Left kidney (tissue), 2 donors: ENCODE results near the gene RNF215. TPM values are rescaled to one million over a fixed set of nuclear protein-coding genes. Genes with fewer than 3 reads are reported as not detected.
"Not testable (repeated sequence)": the region's sequence is repeated elsewhere in the genome, so short reads cannot be mapped to it uniquely, and the experiment has no call there.

Experiments used
- DNase-seq: peaks from one replicate; pipeline ENCODE4 v3.0.0-alpha.2; 2013
- polyA plus RNA-seq: library from polyadenylated mRNA; unstranded; fragments of 120-200 nt; gene quantifications from one replicate; pipeline ENCODE4 v1.2.1, GENCODE V29; 2013; ENCODE audit not compliant: insufficient read length

Gene RNF215
- polyA plus RNA-seq, 1 donor = 22.2 TPM

DNA sequence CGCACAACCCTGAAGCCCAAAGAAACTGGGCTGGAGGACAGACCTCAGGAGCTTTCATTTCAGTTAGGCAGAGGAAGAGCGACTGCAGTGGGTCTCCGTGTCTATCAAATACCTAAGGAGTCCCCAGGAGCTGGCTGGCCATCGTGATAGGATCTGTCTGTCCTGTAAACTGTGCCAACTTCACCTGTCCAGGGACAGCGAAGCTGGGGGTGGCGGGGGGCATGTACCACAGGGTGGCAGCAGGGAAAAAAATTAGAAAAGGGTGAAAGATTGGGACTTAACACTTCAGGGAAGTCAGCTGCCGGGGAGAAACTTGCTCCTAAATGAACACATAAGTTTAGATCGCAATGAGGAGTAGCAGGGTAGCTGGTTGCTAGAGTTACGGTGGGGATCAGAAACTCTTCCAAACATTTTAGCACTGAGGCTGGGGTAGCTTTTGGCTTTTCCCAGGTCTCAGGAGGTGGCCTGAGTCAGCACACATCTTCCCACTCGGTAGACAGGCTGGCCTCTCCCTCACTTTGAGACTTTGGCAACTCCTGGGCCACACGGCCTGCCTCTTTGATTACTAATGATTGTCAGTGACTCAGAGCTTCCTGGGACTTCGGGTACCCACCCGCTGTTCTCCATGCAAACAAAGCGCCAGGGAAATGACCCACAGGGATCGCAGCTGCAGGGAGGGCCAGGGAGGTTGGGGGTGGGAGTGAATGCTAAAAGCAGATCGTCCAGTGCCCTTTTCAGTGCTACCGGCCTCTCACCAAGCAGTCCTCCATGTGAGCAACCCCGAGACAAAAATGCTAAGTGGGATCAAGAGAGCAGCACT lies 35.5 kb upstream of the RNF215 start:
- no peak for DNase-seq

DNA sequence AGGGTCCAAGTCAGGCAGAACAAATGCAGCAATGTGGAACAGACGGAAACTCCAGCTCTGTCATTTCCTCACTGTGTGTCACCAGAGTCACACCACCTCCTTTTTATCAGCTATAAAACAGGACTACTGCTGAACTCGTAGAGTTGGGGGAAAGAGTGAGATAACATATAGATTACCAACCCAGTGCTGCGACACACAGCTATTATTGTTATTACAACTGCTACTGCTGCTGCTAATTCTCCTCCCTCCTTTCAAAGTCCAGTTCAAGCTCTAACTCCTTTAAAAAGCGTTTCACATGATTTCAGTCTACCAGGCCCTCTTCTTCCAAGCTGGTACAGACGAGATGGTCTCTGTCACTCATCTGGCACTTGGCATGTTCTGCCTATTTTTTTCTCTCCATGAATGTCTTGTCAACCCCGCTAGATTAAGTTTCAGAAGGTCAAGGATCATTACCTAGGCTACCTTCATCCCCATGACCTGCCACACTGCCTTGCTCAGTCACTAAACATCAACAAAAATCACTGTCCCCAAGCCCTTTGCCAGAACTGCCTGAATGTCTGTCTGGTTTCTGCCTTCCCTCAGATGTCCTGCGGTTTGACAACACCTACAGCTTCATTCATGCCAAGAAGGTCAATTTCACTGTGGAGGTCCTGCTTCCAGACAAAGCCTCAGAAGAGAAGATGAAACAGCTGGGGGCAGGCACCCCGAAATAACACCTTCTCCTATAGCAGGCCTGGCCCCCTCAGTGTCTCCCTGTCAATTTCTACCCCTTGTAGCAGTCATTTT lies 34.7 kb upstream of the RNF215 start:
- no peak for DNase-seq

DNA sequence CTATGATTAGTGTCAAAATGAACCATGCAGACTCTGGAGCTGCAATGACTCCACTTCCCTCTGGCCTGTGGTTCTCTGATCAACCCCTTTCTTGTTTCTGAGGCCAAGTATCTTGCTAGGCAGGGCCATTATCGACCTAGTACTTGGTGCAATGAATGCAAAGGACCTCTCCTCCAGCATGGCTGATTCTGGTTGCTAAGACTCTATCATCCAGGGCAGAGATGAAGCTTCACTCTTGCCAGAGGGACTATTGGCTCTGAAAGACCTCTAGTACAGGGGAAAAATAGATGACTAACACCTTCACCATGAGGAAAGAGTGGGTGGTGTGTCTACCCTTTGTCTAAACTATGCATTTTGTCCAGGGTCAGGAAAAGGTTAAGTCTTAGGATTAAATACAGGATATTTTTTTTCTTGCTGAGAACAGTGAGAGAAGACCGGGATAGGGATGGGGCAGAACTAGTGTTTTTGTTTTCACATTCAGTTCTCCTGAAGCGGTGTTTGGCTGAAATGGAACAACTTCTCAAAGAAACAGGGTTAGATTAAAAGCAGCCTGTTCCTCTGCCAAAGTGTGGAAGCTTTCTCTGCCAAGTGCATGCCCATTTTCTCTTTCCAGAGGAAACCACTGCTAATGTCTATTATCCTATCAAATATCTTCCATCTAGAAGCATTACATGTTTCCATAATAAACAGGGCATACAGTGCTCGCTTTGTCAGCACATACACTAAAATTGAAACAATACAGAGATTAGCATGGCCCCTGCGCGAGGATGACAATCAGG lies 33.3 kb upstream of the RNF215 start:
- DNase-seq = no peak

DNA sequence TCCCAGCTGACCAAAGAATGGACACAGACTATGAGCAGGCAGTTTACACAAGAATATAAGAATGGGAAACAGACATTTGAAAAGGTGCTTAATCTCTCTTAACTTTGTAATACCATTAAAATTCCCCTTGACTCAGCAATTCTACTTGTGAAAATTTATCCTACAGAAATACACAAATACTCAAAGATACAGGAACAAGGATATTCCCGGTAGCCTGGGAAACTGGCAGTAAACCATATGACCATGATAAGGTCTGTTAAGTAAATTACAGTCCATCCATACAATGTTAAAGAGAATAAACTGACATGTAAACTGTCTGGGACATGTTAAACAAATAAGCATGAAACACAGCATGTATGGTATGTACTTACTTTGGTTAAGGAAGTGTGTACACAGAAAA lies 29.6 kb upstream of the RNF215 start:
- DNase-seq = no peak

DNA sequence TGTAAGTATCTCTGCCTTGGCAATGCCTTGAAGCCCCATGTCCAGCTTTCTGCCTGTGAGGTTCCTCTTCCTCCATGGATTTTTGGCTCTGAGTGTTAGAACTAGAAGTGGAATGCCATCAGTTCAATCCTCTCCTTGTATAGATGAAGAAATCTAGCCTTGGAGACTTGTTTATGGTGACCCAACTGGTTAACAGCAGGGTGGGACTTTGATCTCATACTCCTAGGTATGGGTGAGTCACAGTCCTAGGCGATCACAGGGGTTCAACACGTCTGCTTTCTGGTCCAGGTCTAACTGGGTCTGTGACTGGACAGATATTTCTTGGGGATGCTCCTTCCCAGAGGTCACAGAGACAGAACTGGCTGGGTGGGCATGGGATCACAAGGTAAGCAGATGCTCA lies 29.2 kb upstream of the RNF215 start:
- DNase-seq = no peak

DNA sequence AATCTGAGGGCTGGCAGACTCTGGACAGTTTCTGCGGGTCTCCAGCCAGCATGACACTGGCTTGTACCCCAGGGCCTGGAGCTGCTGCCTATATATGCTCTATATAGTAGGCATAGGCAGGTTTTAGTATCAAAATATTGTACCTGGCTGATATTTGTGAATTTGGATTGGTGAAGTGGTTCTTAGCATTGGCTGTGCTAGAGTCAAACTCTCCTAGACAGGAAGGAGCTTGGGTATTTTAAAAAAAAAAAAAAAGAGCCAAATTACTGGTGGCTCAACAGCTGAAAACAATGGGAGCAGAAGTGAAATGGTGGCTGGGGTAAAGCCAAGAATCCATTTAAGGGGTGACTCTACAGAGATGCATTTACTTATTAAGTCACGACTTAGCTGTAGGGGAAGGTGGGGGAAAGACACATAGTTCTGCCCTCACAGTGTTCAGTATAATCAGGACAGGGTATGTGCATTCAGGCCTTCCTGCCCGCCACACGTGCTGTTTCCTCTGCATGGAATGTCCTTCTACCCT lies 27.4 kb upstream of the RNF215 start:
- no peak for DNase-seq

DNA sequence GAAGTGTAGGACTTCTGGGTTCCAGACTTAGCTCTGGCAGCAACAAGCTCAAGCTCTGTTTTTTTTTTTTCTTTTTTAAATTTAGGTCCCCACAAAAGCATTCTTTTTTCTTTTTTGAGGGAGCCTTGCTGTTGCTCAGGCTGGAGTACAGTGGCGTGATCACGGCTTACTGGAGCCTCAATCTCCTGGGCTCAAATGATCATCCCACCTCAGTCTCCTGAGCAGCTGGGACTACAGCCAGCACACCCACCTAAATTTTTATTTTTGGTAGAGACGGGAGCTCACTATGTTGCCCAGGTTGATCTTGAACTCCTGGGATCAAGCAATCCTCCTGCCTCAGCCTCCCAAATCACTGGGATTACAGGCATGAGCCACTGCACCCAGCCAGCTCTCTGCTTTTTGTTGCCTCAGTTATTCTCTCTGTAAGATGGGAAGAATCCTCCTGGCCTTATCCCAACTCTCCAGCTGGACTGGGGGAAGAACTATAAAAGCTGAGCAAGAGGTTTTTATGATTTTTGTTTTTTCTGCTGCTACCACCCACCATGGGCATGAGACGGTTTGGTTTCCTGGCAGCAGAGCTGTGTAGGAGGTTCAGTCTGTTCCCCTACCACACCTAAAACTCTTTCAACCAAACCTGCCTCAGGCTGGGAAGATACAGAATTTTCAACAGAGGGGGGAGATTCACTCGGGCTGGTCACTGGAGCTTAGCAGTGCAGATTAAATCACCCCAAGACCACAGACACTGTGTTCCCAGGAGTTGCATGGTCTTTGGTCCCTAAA lies 26.7 kb upstream of the RNF215 start:
- no peak for DNase-seq

DNA sequence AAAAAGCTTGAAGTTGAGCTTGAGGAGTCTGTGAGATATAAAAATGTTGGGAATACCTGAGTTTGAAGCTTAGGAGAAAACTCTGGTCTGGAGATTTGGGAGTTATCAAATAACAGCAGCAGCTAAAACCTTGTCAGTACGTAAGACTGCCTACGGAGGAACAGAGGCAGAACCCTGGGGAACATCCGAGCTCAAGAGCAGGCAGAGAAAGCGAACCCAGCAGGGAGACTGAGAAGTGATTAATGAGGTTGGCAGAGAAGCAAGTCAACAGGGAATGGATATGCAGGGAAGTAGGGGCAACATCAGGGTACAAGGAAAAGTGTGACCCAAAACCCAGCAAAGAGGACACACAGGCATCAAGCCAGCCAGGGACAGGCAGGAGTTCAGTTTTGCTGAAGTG lies 25.8 kb upstream of the RNF215 start:
- DNase-seq = no peak

DNA sequence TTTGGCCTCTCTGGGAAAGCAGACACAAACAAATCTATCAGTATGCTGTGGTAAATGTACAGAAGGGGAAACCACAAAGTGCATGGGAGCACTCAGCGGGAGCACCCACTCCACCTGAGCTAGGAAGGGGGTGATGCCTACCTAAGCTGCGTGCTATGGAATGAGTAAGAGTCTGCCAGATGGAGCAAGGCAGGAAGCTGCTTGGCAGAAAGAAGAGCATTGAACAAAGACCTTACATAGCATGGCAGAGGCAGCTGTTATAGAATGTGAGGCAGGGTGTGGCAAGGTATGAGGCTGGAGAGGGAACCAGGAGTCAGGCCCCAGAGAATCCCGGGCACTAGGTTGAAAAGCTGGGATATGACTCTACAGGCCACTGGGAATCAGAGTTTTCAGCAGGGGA lies 24.6 kb upstream of the RNF215 start:
- no peak for DNase-seq

DNA sequence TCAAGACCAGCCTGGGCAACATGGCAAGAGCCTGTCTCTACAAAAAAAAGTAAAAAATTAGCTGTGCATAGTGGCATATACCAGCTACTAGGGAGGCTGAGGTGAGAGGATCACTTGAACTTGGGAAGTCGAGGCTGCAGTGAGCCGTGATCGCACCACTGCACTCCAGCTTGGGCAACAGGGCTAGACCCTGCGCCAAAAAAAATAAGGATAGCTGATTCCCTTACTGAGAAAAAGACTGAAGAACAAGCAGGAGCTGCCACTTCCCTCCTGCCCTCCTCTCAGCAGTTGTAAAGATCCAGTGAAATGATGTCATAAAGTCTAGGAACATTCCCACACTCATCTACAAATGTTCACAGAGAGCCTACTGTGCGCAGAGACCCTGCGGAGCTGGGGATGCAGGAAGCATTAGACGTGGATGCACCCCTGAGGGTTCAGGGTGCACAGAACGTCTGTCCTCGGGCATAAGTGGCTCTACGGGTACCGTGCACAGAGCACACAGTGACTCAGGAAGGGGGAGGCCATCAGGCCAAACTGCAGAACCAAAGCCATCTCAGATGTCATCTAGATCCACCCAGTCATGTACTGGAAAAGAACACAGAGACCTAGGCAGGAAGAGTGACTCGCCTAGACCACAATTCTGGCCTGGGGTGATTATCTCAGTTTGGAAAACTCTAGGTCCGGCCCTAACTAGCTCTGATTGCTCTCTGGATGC lies 21.3 kb upstream of the RNF215 start:
- DNase-seq = no peak

DNA sequence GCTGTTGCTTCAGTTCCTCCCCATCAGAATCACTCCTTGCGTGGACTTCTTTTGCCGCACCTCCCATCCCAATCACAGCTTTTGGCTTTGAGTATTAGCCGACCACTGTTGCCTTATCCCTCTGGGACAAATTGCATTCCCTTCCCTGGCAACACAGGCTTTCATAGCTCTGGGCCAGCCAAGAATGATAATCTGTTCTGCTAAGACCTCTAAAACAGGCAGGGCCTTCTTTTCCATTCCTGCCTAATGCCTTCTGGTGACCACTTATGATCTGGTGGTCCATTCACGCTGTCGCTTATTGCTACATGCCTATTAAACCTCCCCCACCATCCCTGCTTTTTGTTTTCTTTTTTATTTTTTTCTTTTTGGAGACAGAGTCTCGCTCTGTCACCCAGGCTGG lies 19.2 kb upstream of the RNF215 start:
- no peak for DNase-seq

DNA sequence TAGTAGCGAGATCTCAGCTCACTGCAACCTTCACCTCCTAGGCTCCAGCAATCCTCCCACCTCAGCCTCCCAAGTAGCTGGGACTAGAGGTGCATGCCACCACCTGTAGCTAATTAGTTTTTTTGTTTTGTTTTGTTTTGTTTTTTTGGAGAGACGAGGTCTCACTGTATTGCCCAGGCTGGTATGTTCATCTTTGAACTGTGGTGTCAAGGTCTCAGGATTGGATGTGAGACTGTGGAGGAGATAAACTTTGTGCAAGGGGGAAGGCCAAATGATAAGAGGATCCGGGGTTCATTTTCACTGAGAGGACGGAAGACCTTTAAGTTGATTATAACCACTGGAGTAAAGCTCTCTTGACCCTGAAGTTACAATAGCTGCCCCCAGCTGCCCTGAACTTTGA lies 18.5 kb upstream of the RNF215 start:
- no peak for DNase-seq

DNA sequence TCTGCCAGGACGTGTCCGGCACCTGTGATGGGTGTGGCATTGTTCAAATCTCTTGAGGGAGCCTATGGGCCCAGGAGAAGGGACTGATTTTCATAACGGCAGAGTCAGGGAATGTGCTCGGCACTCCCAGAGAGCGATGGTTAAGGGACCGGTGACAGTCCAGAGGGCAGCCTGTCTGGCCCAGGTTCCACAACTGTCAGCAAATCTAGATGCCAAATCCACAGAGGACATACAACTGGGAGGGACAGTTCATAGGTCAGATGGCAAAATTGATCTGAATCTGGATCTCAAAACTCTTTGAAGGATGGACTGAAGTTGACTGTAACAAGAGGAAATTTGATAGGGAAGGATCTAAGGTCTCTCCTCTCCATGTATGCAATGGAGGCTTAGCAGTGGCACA lies 17.1 kb upstream of the RNF215 start:
- no peak for DNase-seq

DNA sequence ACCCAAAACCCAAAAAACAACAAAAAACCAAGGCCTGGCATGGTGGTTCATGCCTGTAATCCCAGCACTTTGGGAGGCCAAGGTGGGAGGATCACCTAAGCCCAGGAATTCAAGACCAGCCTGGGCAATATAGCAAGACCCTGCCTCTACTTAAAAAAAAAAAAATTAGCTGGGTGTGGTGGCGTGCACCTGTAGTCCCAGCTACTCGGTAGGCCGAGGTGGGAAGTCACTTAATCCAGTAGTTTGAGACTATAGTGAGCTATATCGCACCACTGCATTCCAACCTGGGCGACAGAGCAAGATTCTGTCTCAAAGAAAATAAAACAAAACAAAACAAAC lies 15.5 kb upstream of the RNF215 start:
- DNase-seq = not testable (repeated sequence)

DNA sequence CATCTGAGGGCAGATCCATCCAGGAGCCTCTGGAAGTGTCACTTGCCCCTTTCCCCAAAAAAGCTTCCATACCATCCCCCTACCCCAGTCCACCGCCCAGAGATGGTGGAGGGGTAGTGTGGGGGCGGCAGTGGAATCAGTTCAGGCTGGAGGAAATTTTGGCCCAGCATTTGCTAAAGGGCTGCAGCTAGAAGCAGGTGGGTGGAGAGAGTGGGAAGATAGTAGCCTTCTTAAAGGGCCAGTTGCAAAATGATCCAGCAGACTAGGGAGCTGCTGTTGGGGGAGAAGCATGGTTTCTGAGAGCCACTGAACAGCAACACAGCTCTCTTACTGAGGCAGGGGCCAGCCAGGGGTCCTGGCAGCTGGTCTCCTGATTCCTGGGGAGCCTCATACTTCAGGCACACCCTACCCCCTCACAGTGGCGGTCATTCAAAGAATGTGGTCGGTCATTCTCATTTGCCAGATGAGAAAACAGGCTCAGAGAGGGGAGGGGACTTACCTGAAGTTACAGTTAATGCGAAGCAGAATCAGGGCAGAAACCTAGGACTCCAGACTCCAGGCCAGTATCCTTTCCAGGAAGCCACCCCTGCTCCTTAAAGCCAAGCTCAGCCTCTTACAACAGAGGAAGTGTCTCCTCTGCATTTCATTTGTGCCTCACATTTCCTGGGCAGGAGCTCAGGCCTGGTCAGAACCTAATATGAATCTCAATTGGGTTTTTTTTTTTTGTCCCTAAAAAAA lies 15.0 kb upstream of the RNF215 start:
- no peak for DNase-seq

DNA sequence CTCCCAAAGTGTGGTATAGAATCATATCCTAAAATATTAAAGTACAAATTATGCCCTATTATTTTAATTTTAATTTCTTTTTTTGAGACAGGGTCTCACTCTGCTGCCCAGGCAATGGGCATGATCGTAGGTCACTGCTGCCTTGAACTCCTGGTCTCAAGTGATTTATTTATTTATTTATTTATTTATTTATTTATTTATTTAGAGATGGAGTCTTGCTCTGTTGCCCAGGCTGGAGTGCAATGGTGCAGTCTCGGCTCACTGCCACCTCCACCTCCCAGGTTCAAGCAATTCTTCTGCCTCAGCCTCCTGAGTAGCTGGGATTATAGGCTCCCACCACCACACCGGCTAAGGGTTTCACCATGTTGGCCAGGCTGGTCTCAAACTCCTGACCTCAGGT lies 13.8 kb upstream of the RNF215 start:
- DNase-seq = not testable (repeated sequence)

DNA sequence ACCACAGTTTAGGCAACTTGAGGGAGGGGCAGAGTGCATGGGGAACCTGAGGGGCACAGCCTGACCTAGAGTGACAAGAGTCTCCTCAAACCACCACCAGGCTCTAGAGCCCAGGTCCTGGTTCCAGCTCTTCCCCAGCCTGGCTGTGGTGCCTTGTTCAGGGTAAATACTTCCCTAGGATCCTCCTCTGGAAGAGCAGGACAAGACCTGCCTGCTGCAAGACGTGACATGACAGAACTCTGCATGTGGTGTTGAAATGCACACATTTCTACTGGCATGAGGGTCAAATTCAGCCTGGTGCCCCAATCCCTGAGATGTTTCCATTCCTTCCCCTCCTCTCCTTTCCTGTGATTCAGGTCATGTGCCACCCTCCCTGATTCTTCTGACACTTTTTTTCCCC lies 12.9 kb upstream of the RNF215 start:
- no peak for DNase-seq

DNA sequence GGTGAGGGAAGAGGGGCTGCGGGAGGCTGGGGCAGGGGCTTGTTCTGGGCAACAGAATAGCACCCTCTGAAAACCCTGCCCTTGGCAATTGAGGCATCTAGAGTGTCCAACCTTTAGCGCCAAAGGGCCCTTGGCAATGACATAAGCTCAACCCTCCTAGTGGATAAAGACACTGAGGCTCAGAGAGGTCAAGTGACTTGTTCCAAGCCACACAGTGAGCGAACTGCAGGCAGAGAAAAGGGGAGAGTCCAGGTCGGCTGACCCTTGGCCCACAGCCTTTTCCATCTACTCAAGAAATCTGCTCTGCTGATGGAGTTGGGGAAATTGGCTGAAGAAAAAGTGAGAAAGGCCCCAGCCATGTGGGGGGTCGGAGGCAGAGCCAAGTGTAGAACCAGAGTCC lies 12.5 kb upstream of the RNF215 start:
- DNase-seq = no peak

DNA sequence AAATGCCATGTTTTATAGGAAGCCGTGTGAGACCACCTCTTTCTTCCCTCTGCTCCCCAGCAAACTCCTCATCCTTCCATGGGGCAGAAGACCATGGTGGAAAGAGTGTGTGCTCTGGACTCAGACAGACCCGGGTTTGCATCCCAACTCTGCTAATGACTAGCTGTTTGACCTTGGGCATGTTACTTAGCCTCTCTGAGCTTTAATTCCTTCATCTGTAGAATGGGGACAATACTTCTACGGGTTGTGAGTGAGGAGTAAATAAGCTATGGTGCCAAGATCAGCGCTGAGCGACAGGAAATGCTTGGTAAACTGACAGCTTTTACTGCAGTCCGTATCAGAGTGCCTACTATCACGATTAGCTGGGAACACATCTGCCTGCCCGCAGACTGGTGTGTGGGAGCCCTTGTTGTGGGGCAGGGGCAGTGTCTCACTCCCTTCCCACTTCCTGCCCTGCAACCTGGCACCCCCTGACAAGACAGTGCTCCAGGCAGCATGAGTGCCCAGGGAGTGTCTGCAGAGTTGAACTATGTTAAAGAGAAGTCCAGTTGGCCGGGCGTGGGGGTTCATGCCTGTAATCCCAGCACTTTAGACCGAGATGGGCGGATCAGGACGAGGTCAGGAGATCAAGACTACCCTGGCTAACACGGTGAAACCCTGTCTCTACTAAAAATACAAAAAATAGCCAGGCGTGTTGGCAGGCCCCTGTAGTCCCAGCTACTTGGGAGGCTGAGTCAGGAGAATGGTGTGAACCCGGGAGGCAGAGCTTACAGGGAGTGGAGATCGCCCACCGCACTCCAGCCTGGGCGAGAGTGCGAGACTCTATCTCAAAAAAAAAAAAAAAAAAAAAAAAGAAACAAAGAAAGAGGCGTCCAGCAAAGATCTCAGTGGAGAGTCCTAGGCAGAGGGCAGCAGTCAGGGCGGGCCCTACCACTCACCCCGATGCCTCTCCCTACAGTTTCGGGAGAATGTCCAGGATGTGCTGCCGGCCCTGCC lies 11.8 kb upstream of the RNF215 start:
- DNase-seq = no peak
